Activated CD8-positive, alpha-beta T cell treated with anti-CD3 and anti-CD28 coated beads for 36 hours (primary cell): ENCODE results near the gene LUC7L2. TPM values are rescaled to one million over a fixed set of nuclear protein-coding genes. Genes with fewer than 3 reads are reported as not detected.
"Not testable (repeated sequence)": the region's sequence is repeated elsewhere in the genome, so short reads cannot be mapped to it uniquely, and the experiment has no call there.

Source experiments
- ATAC-seq: fragments of 200-7000 bp; cut with Tn5 transposase; one replicate; pipeline ENCODE4 v1.10.0; 2021; ENCODE audit warnings: mild to moderate bottlenecking, moderate library complexity
- CTCF ChIA-PET: fragments of 350-600 bp; sonication (Branson Sonifier 250); formaldehyde crosslinking; loops from one replicate; lab custom pipeline; 2021; ENCODE audit warnings: antibody characterized with exemption; lab: Charles Lee
- POLR2A ChIA-PET: fragments of 350-600 bp; sonication (Branson Sonifier 250); formaldehyde crosslinking; loops from one replicate; lab custom pipeline; 2021; ENCODE audit warnings: antibody characterized with exemption; lab: Charles Lee
- DNase-seq: peaks from one replicate; pipeline ENCODE4 v3.0.0-alpha.2; 2020
- H3K27ac Mint-ChIP-seq: one replicate; pipeline ENCODE4 v1.8.0; 2021; ENCODE audit warnings: mild to moderate bottlenecking, mixed read lengths
- H3K27me3 Mint-ChIP-seq: one replicate; pipeline ENCODE4 v1.8.0; 2021; ENCODE audit warnings: mixed read lengths
- H3K36me3 Mint-ChIP-seq: one replicate; pipeline ENCODE4 v1.8.0; 2021; ENCODE audit warnings: low read depth, mixed read lengths
- H3K4me1 Mint-ChIP-seq: one replicate; pipeline ENCODE4 v1.8.0; 2021; ENCODE audit warnings: low read depth, mixed read lengths
- H3K4me3 Mint-ChIP-seq: one replicate; pipeline ENCODE4 v1.8.0; 2021; ENCODE audit warnings: mild to moderate bottlenecking, moderate library complexity, mixed read lengths
- H3K9me3 Mint-ChIP-seq: one replicate; pipeline ENCODE4 v1.8.0; 2021; ENCODE audit warnings: mixed read lengths
- intact Hi-C: fragments of 100-400 bp; cut with micrococcal nuclease; formaldehyde crosslinking; loops from one replicate; pipeline ENCODE4 v1.10.0; 2022
- total RNA-seq, 2 experiments: library from RNA; stranded (reverse); gene quantifications; one replicate each; pipeline ENCODE4 v1.2.3, GENCODE V29; 2021
- TF ChIP-seq, protein P1 (sequence below): fragments of 200-600 bp; IDR thresholded peaks from one replicate; pipeline ENCODE4 v1.8.0; 2022; ENCODE audit warnings: antibody characterized with exemption, mild to moderate bottlenecking

LUC7L2 gene
- total RNA-seq, 2 experiments from 2014 or later: 133 to 140 TPM

DNA sequence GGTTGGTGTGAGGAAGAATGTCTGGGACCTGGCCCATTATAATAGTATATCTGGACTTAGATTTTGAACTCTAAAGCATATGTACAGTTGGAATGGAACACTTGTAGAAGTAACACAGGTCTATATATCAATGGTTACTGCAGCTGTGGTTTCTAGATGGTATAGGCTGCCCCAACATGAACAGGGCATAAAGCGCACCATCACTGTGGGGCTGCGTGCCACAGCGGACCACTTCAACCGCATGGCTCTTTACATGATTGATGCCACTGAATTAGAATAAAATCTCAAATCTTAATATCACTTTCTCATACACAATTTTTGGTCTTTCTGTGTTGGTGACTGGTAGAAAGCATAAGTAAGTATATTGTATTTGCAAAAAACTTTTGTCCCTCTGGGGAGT is 64.3 kb downstream of the LUC7L2 start:
- H3K4me1 Mint-ChIP-seq: no peaks in the 10 kb centered on the region
- intact Hi-C loops: no loop called here
- H3K27me3 Mint-ChIP-seq: no peaks in the 10 kb centered on the region
- ATAC-seq (no peak), DNase-seq (no peak)
- peaks cover 44% of the 10 kb centered on the region for H3K36me3 Mint-ChIP-seq
- H3K4me3 Mint-ChIP-seq: no peak overlapping the region
- ChIA-PET POLR2A (no interaction called here), CTCF (interaction anchor here (1.2 to 4.7 kb wide), 2 partner anchors 8 to 11 kb away, joined by 3 to 46 read pairs; no protein-coding TSS in a partner anchor)
- H3K27ac Mint-ChIP-seq: no peak overlapping the region
- no peaks in the 10 kb centered on the region for H3K9me3 Mint-ChIP-seq
- TF ChIP-seq, protein P1, sequence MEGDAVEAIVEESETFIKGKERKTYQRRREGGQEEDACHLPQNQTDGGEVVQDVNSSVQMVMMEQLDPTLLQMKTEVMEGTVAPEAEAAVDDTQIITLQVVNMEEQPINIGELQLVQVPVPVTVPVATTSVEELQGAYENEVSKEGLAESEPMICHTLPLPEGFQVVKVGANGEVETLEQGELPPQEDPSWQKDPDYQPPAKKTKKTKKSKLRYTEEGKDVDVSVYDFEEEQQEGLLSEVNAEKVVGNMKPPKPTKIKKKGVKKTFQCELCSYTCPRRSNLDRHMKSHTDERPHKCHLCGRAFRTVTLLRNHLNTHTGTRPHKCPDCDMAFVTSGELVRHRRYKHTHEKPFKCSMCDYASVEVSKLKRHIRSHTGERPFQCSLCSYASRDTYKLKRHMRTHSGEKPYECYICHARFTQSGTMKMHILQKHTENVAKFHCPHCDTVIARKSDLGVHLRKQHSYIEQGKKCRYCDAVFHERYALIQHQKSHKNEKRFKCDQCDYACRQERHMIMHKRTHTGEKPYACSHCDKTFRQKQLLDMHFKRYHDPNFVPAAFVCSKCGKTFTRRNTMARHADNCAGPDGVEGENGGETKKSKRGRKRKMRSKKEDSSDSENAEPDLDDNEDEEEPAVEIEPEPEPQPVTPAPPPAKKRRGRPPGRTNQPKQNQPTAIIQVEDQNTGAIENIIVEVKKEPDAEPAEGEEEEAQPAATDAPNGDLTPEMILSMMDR: no peak

DNA sequence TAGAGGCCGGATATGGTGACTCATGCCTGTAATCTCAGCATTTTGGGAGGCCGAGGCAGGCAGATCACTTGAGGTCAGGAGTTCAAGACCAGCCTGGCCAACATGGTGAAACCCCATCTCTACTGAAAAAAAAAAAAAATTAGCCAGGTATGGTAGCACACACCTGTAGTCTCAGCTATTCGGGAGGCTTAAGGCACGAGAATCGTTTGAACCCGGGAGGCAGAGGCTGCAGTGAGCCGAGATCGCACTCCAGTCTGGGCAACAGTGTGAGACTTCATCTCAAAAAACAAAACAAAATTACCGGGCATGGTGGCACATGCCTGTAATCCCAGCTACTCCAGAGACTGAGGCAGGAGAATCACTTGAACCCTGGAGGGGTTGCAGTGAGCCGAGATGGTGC is 66.0 kb downstream of the LUC7L2 start:
- H3K27ac Mint-ChIP-seq, ATAC-seq, intact Hi-C loops, H3K9me3 Mint-ChIP-seq, H3K4me1 Mint-ChIP-seq, H3K4me3 Mint-ChIP-seq, H3K27me3 Mint-ChIP-seq, DNase-seq: not testable (repeated sequence)
- peaks cover 37% of the 10 kb centered on the region for H3K36me3 Mint-ChIP-seq
- POLR2A ChIA-PET: interaction anchor here (0.8 to 2.0 kb wide), 3 partner anchors 9 to 13 kb away, joined by 3 to 5 read pairs (median 3); no protein-coding TSS in a partner anchor
- CTCF ChIA-PET: interaction anchor here (4.7 kb wide), 1 partner anchor 10 kb away, joined by 46 read pairs; no protein-coding TSS in a partner anchor

GRCh38 chr7:139426258-139427028 is 66.7 kb downstream of the LUC7L2 start:
- no peak overlapping the region for H3K4me3 Mint-ChIP-seq
- TF ChIP-seq, protein P1: no peak
- DNase-seq (no peak), ATAC-seq (no peak)
- H3K36me3 Mint-ChIP-seq: peaks cover 35% of the 10 kb centered on the region
- no peaks in the 10 kb centered on the region for H3K27me3 Mint-ChIP-seq
- H3K4me1 Mint-ChIP-seq: no peaks in the 10 kb centered on the region
- no peaks in the 10 kb centered on the region for H3K9me3 Mint-ChIP-seq
- ChIA-PET POLR2A (interaction anchor here (1.7 to 2.0 kb wide), 2 partner anchors 12 to 14 kb away, joined by 3 to 5 read pairs; no protein-coding TSS in a partner anchor), CTCF (interaction anchor here (4.7 kb wide), 1 partner anchor 9 kb away, joined by 46 read pairs; no protein-coding TSS in a partner anchor)
- H3K27ac Mint-ChIP-seq: no peak overlapping the region
- intact Hi-C loops: no loop called here

- intact Hi-C loops: no loop called here
- ChIA-PET POLR2A (interaction anchor here (0.6 to 2.0 kb wide), 3 partner anchors 13 to 600 kb away, joined by 3 to 5 read pairs (median 3); no protein-coding TSS in a partner anchor), CTCF (interaction anchor here (4.7 kb wide), 1 partner anchor 8 kb away, joined by 46 read pairs; no protein-coding TSS in a partner anchor)
- ATAC-seq: no peak
- TF ChIP-seq, protein P1: no peak
- Mint-ChIP-seq H3K4me1 (no peaks in the 10 kb centered on the region), H3K4me3 (no peak overlapping the region), H3K36me3 (peaks cover 32% of the 10 kb centered on the region), H3K9me3 (no peaks in the 10 kb centered on the region), H3K27me3 (no peaks in the 10 kb centered on the region), H3K27ac (no peak overlapping the region)
- no peak for DNase-seq
These were observed 67.3 kb downstream of the LUC7L2 start for GRCh38 chr7:139427029-139427420.

- ChIA-PET POLR2A (interaction anchor here (0.6 to 1.5 kb wide), 2 partner anchors 16 to 599 kb away, joined by 3 read pairs; no protein-coding TSS in a partner anchor), CTCF (interaction anchor here (4.7 kb wide), 1 partner anchor 8 kb away, joined by 46 read pairs; no protein-coding TSS in a partner anchor)
- TF ChIP-seq, protein P1: no peak
- H3K4me1 Mint-ChIP-seq: no peaks in the 10 kb centered on the region
- no peak overlapping the region for H3K4me3 Mint-ChIP-seq
- H3K27ac Mint-ChIP-seq: no peak overlapping the region
- H3K36me3 Mint-ChIP-seq: peaks cover 26% of the 10 kb centered on the region
- H3K9me3 Mint-ChIP-seq: no peaks in the 10 kb centered on the region
- DNase-seq (no peak), ATAC-seq (no peak)
- intact Hi-C loops: no loop called here
- H3K27me3 Mint-ChIP-seq: no peaks in the 10 kb centered on the region
These were observed 68.1 kb downstream of the LUC7L2 start for GRCh38 chr7:139427788-139428187.

GRCh38 chr7:139429735-139430134 is 70.0 kb downstream of the LUC7L2 start:
- H3K36me3 Mint-ChIP-seq: peaks cover 17% of the 10 kb centered on the region
- H3K4me3 Mint-ChIP-seq, POLR2A ChIA-PET: not testable (repeated sequence)

More at GRCh38 chr7:139429735-139430134, 70.0 kb downstream of the LUC7L2 start:
- CTCF ChIA-PET, intact Hi-C loops, ATAC-seq, H3K27ac Mint-ChIP-seq, H3K4me1 Mint-ChIP-seq, H3K27me3 Mint-ChIP-seq, DNase-seq, H3K9me3 Mint-ChIP-seq: not testable (repeated sequence)
